Measurements from ENCODE around the gene ZNF550. TPM values are rescaled to one million over a fixed set of nuclear protein-coding genes. Genes with fewer than 3 reads are reported as not detected.

ZNF550 gene
- polyA plus RNA-seq, 3 donors: 0.25 to 2.7 (median 0.65) TPM

DNA sequence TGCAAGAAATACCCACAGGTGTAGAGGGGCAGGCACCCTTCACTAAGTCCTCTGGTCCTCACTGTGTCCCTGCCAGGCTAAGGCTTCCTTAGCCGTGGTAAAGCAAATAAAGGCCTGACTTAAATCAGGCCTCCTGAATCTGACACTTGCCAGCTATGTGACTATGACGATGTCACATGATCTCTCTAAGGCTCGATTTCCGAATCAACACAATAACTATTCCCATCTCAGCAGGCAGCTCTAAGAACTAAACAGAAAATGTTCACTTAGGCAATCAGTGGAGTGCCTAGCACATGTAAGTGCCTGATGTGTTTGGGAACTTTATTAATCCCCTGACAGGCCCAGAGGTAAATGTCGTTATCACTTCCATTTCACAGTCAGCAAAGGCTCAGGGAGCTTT is 2.0 kb downstream of the ZNF550 start:
- TF ChIP-seq, protein P1, sequence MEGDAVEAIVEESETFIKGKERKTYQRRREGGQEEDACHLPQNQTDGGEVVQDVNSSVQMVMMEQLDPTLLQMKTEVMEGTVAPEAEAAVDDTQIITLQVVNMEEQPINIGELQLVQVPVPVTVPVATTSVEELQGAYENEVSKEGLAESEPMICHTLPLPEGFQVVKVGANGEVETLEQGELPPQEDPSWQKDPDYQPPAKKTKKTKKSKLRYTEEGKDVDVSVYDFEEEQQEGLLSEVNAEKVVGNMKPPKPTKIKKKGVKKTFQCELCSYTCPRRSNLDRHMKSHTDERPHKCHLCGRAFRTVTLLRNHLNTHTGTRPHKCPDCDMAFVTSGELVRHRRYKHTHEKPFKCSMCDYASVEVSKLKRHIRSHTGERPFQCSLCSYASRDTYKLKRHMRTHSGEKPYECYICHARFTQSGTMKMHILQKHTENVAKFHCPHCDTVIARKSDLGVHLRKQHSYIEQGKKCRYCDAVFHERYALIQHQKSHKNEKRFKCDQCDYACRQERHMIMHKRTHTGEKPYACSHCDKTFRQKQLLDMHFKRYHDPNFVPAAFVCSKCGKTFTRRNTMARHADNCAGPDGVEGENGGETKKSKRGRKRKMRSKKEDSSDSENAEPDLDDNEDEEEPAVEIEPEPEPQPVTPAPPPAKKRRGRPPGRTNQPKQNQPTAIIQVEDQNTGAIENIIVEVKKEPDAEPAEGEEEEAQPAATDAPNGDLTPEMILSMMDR (IDR thresholded peaks at IDR 0.05): no peak
- Histone ChIP-seq H2AFZ (ENCODE audit: insufficient read depth, low read depth, low read length, poor library complexity, severe bottlenecking) (no peak overlapping the region), H3K4me1 (ENCODE audit: control insufficient read depth in 1 of 2, insufficient read depth in 2 of 2, low read length in 2 of 2) (peaks cover 16 to 20% of the 10 kb centered on the region in 2 donors), H3K27me3 (ENCODE audit: control insufficient read depth in 2 of 2, insufficient read depth in 2 of 2, low read length in 2 of 2) (no peaks in the 10 kb centered on the region), H3K79me2 (ENCODE audit: insufficient read depth, low read length) (peaks cover 11% of the 10 kb centered on the region), H3K9me3 (replicated peaks in 1 of 2; ENCODE audit: control insufficient read depth in 1 of 2, insufficient read depth in 1 of 2, low read length in 2 of 2) (peaks cover 47 to 67% of the 10 kb centered on the region in 2 donors), H4K20me1 (ENCODE audit: insufficient read depth, low read length) (no peaks in the 10 kb centered on the region), H3K36me3 (replicated peaks in 1 of 2; ENCODE audit: control insufficient read depth in 1 of 2, insufficient read depth in 2 of 2, low read length in 2 of 2) (peaks cover 7 to 39% of the 10 kb centered on the region in 2 donors), H3K4me3 (replicated peaks in 1 of 3; ENCODE audit: low read depth in 2 of 3, low read length in 3 of 3) (no peak overlapping the region), H3K4me2 (replicated peaks; ENCODE audit: extremely low read depth, low read length, poor library complexity, severe bottlenecking) (no peak overlapping the region), H3K9ac (ENCODE audit: insufficient read depth, low read length, poor library complexity, severe bottlenecking) (no peak overlapping the region), H3K27ac (ENCODE audit: low read depth in 1 of 2, low read length in 2 of 2) (no peak overlapping the region)
- intact Hi-C loops (cut with micrococcal nuclease): no loop called here
- peaks cover 38 to 49% of the 10 kb centered on the region in 2 donors for H3K36me3 Mint-ChIP-seq
- H3K9me3 Mint-ChIP-seq: peaks cover 58 to 80% (median 69%) of the 10 kb centered on the region in 7 donors
- H3K27ac Mint-ChIP-seq: no peak overlapping the region
- 90% methylated on average over 1 of the region's 5 CpGs for WGBS (ENCODE audit: insufficient coverage)
- no peak overlapping the region for H3K4me3 Mint-ChIP-seq
- H3K4me1 Mint-ChIP-seq: peaks cover 21% of the 10 kb centered on the region
- H3K27me3 Mint-ChIP-seq (ENCODE audit: low read depth in 3 of 3): peaks cover 0 to 8% (median 3%) of the 10 kb centered on the region in 3 donors
- no peak for DNase-seq

DNA sequence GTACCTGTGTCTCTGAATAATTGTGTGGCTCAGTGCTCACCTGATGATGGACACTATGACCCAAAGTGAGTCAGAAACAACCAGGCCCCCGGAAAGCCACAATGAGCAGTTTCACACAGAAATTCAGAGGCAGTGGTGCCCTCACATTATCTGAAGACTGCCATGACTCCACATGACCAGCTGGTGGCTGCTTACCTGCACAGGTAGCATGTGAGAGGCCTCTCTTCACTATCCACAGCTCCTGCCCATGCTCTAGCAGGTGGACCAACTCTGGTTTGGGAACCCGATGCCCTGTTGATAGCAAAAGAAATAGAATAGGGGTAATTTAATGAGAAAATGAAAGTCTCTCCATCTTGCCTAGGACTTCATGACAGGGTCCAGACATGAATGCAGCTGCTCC is 7.2 kb downstream of the ZNF550 start:
- Histone ChIP-seq H3K9ac (ENCODE audit: insufficient read depth, low read length, poor library complexity, severe bottlenecking) (no peak overlapping the region), H3K27me3 (ENCODE audit: control insufficient read depth in 2 of 2, insufficient read depth in 2 of 2, low read length in 2 of 2) (no peaks in the 10 kb centered on the region), H3K4me3 (replicated peaks in 1 of 3; ENCODE audit: low read depth in 2 of 3, low read length in 3 of 3) (no peak overlapping the region), H3K36me3 (replicated peaks in 1 of 2; ENCODE audit: control insufficient read depth in 1 of 2, insufficient read depth in 2 of 2, low read length in 2 of 2) (peaks cover 28 to 89% of the 10 kb centered on the region in 2 donors), H2AFZ (ENCODE audit: insufficient read depth, low read depth, low read length, poor library complexity, severe bottlenecking) (no peak overlapping the region), H3K79me2 (ENCODE audit: insufficient read depth, low read length) (no peaks in the 10 kb centered on the region), H3K4me1 (ENCODE audit: control insufficient read depth in 1 of 2, insufficient read depth in 2 of 2, low read length in 2 of 2) (no peaks in the 10 kb centered on the region), H4K20me1 (ENCODE audit: insufficient read depth, low read length) (no peaks in the 10 kb centered on the region), H3K27ac (ENCODE audit: low read depth in 1 of 2, low read length in 2 of 2) (no peak overlapping the region), H3K9me3 (replicated peaks in 1 of 2; ENCODE audit: control insufficient read depth in 1 of 2, insufficient read depth in 1 of 2, low read length in 2 of 2) (peaks cover 67 to 89% of the 10 kb centered on the region in 2 donors), H3K4me2 (replicated peaks; ENCODE audit: extremely low read depth, low read length, poor library complexity, severe bottlenecking) (no peak overlapping the region)
- 90% methylated on average over 2 of the region's 2 CpGs for WGBS (ENCODE audit: insufficient coverage)
- H3K36me3 Mint-ChIP-seq: peaks cover 83 to 95% of the 10 kb centered on the region in 2 donors
- no peak for DNase-seq
- H3K27me3 Mint-ChIP-seq (ENCODE audit: low read depth in 3 of 3): no peaks in the 10 kb centered on the region
- peaks cover 71 to 93% (median 88%) of the 10 kb centered on the region in 7 donors for H3K9me3 Mint-ChIP-seq
- TF ChIP-seq, protein P1 (IDR thresholded peaks at IDR 0.05): no peak
- H3K4me1 Mint-ChIP-seq: no peaks in the 10 kb centered on the region
- no peak overlapping the region for H3K4me3 Mint-ChIP-seq
- intact Hi-C loops (cut with micrococcal nuclease): no loop called here
- peak overlapping the region in 1 of 7 donors; percentile 3 for H3K27ac Mint-ChIP-seq

Data from CD14-positive monocyte (primary cell).